Superior temporal gyrus (tissue), 1 donor: Measurements from ENCODE around the gene CASKIN2.

Source experiments
- DNase-seq: peaks from one replicate; pipeline ENCODE4 v3.0.0-alpha.2; 2016; ENCODE audit errors: extremely low spot score

The CASKIN2 gene

GRCh38 chr17:75549246-75550138 lies 34.2 kb upstream of the CASKIN2 start:
- no peak for DNase-seq

- DNase-seq, result no peak
Observed at GRCh38 chr17:75548813-75549212, 33.5 kb upstream of the CASKIN2 start.

GRCh38 chr17:75547091-75547490 lies 31.8 kb upstream of the CASKIN2 start:
- no peak for DNase-seq

DNA sequence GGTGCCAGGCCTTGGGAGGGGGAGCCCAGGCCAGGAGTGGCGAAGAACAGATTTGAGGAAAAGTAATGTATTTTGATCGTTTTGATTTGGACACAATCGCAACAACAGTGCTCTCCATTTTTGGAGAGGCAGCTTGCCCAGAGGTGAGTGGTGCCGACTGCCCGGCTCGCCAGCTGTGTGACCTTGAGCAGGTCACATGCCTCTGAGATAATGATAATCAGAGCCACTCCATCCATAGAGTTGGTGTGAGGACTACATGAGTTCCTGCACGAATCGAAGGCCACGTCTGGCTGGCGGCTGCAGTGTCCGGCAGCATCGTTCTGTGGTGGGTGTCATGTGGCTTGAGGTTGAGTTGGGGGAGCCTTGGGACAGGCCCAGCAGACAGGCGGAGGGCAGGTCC lies 30.8 kb upstream of the CASKIN2 start:
- DNase-seq, result no peak

DNA sequence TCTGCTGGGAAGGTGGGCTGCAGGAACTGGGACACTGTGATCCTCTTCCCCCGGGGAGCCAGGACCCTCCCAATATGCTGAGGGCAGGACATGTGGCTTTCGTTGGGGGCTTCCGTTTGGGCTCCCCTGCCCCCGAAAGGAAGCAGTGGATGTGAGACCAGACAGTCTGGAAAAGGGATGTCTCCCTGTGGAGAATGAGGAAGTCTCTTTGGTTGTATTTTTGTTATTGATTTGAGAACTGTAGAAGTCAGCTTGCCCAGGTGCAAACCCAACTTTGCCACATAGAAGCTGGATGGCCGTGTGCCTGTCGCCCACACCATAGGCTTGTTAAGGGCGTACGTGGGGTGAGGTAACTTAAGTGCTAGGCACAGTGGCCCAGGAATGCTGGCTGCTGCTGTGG lies 28.9 kb upstream of the CASKIN2 start:
- DNase-seq, result no peak

DNA sequence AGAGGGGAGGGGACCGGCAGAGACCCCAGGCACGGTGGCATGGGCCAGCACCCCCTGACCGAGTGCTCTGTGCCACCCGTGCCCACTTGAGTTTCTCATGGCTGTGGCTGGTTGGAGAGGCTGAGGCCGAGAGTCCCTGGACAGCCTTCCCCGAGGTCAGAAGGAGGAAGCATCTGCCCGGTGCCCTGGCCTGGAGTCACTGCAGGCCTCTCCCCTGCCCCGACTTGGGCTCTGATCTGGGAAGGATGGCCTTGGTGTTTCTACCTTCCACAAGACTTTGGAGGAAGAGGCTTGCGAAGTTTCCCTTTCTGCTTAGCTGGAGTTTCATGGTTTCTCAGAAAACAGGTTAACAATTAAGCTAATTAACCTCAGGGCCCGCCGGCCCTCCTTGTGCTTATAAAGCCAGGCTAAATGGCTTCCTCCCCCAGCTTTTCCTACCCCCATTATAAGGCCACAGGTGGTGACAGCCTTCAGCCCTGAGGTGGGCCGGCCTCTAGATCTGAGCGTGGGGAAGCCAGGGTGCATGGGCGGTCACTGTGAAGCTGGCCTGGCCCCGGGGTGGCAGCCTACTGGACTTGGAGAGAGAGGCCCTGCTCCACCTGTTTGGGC lies 27.5 kb upstream of the CASKIN2 start:
- DNase-seq, result no peak

GRCh38 chr17:75542229-75542628 lies 26.9 kb upstream of the CASKIN2 start:
- no peak for DNase-seq

DNA sequence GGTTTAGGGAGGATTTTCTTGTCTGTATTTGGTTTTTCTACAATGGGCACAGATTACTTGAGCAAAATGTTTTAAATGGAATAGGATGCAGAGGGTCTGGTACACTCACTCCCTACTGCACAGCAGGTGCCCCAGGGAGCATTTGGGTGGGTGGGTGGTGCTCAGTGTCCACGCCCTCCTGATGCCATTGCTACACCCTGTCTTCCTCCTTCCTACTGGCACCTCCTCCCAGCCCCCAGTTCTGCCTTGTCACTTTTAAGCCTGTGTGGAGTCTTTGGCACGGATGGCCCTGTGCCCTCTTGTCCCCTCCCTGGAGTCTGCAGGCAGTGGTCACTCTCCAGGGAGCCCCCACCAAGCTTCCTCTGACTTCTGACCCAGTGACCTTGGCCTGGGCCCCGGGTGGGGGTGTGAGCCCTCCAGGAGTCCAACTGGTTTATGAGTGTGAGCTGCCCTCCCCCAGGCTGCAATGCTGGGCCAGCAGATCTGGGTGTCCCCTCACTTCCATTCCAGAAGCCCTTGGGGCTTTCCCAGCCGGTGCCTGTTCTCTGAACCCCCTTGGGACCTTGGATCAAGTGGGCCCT lies 25.7 kb upstream of the CASKIN2 start:
- no peak for DNase-seq

DNA sequence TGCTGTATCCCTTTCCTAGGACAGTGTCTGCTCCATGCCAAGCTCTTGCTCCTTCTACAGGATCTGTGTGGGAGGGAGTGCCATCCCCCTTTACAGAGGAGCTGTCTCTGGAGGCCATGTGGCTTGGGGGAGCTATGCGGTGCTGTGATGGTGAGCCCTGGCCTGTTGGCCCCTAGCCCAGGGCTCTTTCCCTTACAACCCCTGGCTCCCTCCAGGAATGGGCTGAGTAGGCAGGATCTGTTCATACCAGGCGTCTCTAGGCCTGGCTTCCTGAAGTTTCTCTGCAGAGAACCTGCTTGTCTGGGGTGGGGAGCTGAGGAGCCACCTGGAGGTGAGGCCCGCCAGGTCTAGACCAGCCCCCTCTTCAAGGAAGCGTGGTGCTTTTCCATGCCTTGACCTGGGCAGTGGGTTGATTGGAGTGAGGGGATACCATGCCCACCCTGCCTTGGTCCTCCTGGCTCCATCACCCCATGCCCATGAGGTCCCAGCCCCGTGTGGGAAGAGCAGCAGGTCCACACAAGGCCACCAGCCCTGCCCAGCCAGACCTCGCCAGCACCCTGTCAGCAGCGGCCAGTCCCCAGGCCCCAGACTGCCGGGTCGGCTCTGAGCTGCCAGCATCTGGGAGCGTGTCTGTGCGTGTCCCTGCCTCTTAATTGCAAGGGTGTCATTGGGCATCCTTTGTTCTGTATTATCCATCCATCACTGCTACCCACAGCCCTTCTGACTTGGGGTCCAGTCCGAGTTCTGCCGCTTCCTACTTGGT lies 24.8 kb upstream of the CASKIN2 start:
- no peak for DNase-seq

DNA sequence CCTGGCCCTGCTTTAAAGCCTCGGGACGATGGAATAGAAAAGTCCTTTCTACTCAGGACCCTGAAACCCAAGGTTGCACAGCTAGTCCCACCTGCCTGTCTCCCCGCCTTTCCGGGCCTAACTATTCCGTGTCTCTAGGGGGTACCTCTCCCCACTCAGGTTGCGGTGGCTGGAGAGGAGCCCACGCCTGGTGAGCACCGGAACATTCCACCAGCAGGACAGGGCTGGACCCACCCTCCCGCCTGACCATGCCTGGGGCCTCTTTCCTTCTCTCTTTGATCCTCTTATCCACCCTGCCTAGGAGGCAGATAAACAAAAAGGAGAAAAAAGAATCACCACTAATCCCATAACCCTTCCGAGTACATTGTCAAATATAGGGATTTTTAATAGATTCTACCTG lies 21.0 kb upstream of the CASKIN2 start:
- DNase-seq, result no peak

DNA sequence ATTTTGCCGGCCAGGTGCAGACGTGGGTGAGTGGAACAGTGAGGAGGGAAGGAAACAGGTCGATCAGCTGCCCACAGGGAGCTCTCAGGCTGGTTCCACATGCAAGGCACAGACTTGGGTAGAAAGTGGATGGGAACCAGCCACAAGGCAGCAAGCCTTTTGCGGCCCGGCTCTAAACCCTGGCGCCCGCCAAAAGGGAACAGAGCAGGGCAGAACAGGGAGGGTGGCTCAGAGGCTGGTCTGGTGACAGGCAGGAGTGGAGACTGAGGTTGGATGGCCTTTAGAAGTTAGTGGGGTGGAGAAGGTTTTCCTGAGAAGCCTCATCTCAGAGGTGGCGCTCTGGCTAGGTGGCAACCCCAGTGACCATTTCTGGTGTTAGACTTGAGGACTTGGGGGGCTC lies 20.5 kb upstream of the CASKIN2 start:
- DNase-seq, result no peak

GRCh38 chr17:75535119-75535537 lies 19.8 kb upstream of the CASKIN2 start:
- DNase-seq, result no peak

DNA sequence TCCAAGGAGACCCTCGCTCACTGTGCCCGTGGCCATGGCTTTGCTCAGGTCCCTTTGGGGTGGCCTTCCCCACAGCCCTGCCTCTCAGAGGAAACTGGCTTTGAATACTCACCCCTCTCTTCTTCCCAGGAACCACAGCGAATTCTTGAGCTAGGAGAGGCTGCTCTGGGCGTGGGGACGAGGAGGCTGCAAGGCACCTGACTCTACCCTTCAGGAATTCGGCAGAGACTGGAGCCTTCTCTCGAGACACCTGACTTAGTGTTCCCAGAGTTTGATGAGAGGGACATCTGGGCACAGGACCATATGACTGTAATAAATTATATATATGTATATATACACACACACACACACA lies 16.4 kb upstream of the CASKIN2 start:
- DNase-seq, result no peak

GRCh38 chr17:75530837-75531720 lies 15.7 kb upstream of the CASKIN2 start:
- no peak for DNase-seq

- no peak for DNase-seq
Observed at GRCh38 chr17:75526555-75527270, 11.4 kb upstream of the CASKIN2 start.

DNA sequence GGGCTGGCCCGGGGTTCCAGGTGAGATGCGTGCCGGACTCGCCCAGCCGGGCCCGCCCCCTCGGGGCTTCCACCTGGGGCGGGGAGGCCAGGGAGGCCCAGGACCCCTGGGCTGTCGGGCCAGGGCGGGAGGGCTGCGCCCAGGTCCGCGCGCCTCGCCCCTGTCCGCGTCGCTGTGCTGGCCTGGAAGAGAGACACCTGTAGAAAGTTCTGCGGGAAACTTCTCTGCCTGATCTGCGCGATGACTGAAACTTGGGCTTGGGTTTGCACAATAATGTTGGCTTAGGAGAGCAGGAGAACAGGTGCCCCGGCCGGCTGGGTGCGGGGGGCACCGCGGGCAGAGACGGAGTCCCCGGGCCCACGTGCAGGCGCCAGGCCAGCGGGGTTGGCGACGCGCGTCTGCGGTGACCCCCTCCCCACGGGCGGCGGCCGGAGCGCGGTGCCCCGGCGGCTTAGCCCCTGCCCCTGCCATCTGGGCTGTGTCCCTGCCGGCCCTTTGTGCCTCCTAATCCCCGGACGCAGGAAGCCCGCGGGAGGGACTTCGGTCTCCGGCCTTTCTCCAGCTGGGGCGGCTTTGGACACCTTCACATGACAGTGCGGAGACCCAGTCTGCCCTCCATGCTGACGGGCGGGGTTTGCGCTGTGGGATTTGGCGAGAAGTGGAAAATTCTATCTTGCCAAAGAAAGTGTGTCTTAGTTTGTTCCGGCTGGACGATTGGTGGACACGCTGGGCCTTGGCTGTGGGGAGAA lies 10.6 kb upstream of the CASKIN2 start:
- no peak for DNase-seq

GRCh38 chr17:75524970-75525805 lies 9.9 kb upstream of the CASKIN2 start, which contains the start of gene LLGL2:
Gene LLGL2, plus strand, starts transcription at chr17:75525697. Its CDS starts 17,730 bp downstream, at chr17:75543427.
- DNase-seq, result no peak

DNA sequence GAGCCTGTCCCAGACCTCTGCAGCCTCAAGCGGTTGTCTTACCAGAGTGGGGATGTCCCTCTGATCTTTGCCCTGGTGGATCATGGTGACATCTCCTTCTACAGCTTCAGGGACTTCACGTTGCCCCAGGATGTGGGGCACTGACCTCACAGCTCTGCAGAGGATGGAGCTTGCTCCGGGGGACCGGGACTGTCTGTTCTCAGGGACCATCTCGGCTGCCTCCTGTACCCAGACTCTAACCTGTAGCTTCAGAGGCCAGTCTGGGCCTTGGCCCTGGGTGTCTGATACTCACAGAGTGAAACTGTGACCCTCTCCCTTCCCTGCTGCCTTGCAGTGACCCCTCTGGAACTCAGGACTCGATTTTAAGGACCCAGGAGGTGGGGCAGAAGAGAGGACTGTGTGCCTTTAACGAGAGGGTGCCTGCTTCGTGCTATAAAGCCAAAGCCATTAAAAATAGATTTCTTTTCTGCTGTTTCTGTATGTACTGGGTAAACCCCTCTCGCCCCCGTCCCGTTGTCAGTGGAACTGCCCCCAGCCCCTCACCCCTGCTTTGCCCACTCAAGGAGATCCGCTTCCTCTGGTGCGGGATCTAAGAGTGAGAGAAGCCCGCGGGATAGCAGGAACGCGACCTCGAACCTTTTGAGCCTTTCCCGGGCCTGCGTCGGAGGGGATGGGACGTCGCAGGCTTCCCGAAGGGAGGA lies 9.1 kb upstream of the CASKIN2 start:
- DNase-seq, result no peak
